Mucosa of descending colon (tissue), 3 donors: ENCODE measurements around the gene RAB30. TPM values are rescaled to one million over a fixed set of nuclear protein-coding genes. Genes with fewer than 3 reads are reported as not detected.
A peak's percentile ranks its signal among the peaks of the same experiment; 100 is the strongest.

Experiments used
- ATAC-seq: fragments of 200-7000 bp; cut with Tn5 transposase; one replicate; pipeline ENCODE4 v1.9.1; 2020; ENCODE audit warnings: mild to moderate bottlenecking, moderate library complexity
- DNase-seq, 3 donors: peaks; one replicate each; pipeline ENCODE4 v3.0.0-alpha.2; 2020
- H3K36me3 ChIP-seq: fragments of 200-600 bp; one replicate; pipeline ENCODE4 v1.8.0; 2021; ENCODE audit warnings: low read depth, mild to moderate bottlenecking
- H3K4me1 ChIP-seq: fragments of 200-600 bp; one replicate; pipeline ENCODE4 v1.8.0; 2021; ENCODE audit warnings: low read depth, mild to moderate bottlenecking
- H3K4me3 ChIP-seq: fragments of 200-600 bp; one replicate; pipeline ENCODE4 v1.8.0; 2021; ENCODE audit warnings: mild to moderate bottlenecking
- H3K9me3 ChIP-seq: fragments of 200-600 bp; one replicate; pipeline ENCODE4 v1.8.0; 2021; ENCODE audit warnings: mild to moderate bottlenecking
- intact Hi-C, 2 donors: fragments of 100-400 bp; cut with DNase I in 1 of 2; cut with micrococcal nuclease in 1 of 2; formaldehyde crosslinking; loops; one replicate each; pipeline versions ENCODE4 v1.11.0 to v1.11.1; 2022; cut with DNase I, micrococcal nuclease
- total RNA-seq, 3 donors: library from RNA; stranded (reverse); fragmentation: NEBNext Ultra II Directional in 2 of 3; extraction: Animal tissue kit (Norgen Biotek cat#: 25700) in 2 of 3; gene quantifications; one replicate each; pipeline versions ENCODE4 v1.2.1 to v1.2.4, GENCODE V29; 2021 to 2023
- TF ChIP-seq, protein P1 (sequence below): fragments of 200-600 bp; IDR thresholded peaks from one replicate; pipeline ENCODE4 v1.8.0; 2022; ENCODE audit warnings: antibody characterized with exemption, mild to moderate bottlenecking
- donor health status: DM: no; HTN: no; CAD: no; lungs with moderate emphysema.
- donor health status: DM: no; HTN: no; CAD: no.
- donor health status: DM: no; HTN: yes; CAD: no.

The RAB30 gene
- total RNA-seq, 3 donors from 2014 or later = 16.2 to 30.7 (median 19.1) TPM

DNA sequence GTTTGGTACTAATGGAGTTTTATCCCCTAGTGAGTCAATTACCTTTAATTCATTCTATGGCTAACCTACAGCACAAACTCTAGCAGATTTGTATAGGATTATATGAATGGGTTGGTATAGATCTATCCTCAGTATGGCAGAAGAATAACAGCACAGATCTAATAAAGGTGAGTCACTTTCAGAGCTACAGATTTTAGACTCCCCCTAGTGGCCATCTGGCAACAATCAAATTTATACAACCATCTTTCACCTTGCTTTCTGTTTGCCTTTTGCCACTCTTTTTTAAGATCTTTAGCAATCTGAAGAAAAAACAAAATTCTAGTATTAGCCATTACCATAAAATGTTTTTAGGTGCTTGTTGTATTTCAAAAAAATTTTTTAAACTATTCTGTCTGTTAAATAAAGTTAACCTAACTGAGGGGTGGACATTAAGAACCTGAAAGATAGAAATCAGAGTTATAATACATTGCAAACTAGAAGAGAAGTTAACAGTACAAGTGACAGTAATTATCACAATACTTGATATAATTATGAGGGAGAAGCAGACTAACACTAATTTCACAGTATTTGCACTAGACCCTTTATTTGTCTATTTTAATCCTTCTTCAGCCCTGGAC is 144.3 kb downstream of the RAB30 start:
- H3K36me3 ChIP-seq = no peaks in the 10 kb centered on the region
- H3K4me3 ChIP-seq = no peak overlapping the region
- H3K4me1 ChIP-seq = peaks cover 4% of the 10 kb centered on the region
- TF ChIP-seq, protein P1, sequence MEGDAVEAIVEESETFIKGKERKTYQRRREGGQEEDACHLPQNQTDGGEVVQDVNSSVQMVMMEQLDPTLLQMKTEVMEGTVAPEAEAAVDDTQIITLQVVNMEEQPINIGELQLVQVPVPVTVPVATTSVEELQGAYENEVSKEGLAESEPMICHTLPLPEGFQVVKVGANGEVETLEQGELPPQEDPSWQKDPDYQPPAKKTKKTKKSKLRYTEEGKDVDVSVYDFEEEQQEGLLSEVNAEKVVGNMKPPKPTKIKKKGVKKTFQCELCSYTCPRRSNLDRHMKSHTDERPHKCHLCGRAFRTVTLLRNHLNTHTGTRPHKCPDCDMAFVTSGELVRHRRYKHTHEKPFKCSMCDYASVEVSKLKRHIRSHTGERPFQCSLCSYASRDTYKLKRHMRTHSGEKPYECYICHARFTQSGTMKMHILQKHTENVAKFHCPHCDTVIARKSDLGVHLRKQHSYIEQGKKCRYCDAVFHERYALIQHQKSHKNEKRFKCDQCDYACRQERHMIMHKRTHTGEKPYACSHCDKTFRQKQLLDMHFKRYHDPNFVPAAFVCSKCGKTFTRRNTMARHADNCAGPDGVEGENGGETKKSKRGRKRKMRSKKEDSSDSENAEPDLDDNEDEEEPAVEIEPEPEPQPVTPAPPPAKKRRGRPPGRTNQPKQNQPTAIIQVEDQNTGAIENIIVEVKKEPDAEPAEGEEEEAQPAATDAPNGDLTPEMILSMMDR = peak; percentile 81
- intact Hi-C loops = loop anchor here in 1 of 2 donors (2.0 kb wide), 1 partner anchor 61 kb away; no protein-coding TSS in a partner anchor
- peak; percentile 91 for ATAC-seq
- peak in 1 of 3 donors; percentile 61 for DNase-seq
- H3K9me3 ChIP-seq = no peaks in the 10 kb centered on the region

DNA sequence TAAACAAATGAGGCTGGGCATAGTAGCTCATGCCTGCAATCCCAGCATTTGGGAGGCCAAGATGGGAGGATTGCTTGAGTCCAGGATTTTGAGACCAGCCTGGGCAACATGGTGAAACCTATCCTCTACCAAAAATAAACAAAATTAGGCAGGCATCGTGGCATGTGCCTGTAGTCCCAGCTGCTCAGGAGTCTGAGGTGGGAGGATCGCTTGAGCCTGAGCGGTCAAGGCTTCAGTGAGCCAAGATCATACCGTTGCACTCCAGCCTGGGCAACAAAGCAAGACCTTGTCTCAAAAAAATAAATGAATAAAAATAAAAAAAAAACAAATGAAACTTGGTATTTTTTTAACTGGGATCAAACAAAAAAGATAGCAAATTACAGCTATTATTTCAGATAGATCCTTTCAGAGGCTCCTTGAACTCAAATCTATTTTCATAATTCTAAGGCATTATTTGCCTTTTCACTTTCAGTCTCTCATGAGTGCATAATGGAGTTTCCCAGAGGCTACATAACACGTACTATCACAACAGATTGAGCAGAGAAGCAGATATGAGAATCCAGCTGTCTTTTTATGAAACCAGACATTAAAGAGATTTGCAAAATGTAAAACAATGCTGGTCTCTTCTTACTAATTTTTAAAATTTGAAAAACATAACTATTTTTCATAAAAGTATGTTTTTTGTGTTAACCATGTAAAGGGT is 147.0 kb downstream of the RAB30 start:
- no peaks in the 10 kb centered on the region for H3K36me3 ChIP-seq
- H3K4me3 ChIP-seq = no peak overlapping the region
- intact Hi-C loops = no loop called here
- H3K4me1 ChIP-seq = peaks cover 4% of the 10 kb centered on the region
- ATAC-seq = no peak
- H3K9me3 ChIP-seq = no peaks in the 10 kb centered on the region
- DNase-seq = no peak
- TF ChIP-seq, protein P1 = no peak

Other genes with a start within 250 kb of the RAB30 start
- 10 to 100 TPM; 29.6 to 35.6 (median 30.8) TPM for gene PRCP, start 171.5 kb downstream of the RAB30 start, total RNA-seq
- gene DDIAS, start 170.2 kb downstream of the RAB30 start, total RNA-seq = 1 to 10 TPM in 2 of 3 donors, under 1 TPM in 1; 0.87 to 4.4 (median 1.2) TPM
- gene PCF11, start 85.2 kb upstream of the RAB30 start, total RNA-seq = 10 to 100 TPM; 57.2 to 60.5 (median 58.7) TPM
- 10 to 100 TPM in 1 of 3 donors, 1 to 10 TPM in 2; 7.7 to 15.3 (median 9.3) TPM for gene ANKRD42, start 121.8 kb upstream of the RAB30 start, total RNA-seq
- gene CCDC90B, start 214.5 kb upstream of the RAB30 start, total RNA-seq = 10 to 100 TPM; 26.6 to 38.3 (median 26.6) TPM